Measurements from ENCODE around the gene PCDH15. TPM values are rescaled to one million over a fixed set of nuclear protein-coding genes. Genes with fewer than 3 reads are reported as not detected.

PCDH15 gene
- total and polyA plus RNA-seq, 2 of the 8 experiments (the other 6 are each of a cell fraction or from before 2014, with no cell fraction given) = 0.11 TPM; not detected in 1

DNA sequence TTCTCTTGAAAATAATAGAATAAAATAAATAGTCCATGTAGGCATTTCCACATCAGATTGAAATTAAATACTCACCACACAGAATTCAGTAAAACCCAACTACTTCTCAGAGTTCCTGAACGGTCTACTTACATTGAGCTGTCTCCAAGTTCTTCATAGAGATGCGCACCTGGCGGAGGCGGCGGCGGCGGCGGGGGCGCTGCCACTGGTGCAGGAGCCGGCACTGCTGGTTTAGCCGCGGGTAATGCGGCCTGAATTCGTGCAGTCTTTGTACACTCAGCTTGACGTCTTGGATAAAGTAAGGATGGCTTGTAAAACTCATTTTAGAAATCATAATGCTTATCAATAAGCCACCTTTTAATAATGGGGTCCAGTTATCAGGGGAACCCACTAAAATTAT, 973.8 kb downstream of the PCDH15 start:
- Histone ChIP-seq H2BK5ac (ENCODE audit: low read depth, low read length) (no peak overlapping the region), H3K18ac (ENCODE audit: extremely low read depth, low read length) (no peak overlapping the region), H3K79me2 (ENCODE audit: control insufficient read depth in 1 of 2, insufficient read depth in 2 of 2, low read length in 2 of 2) (no peaks in the 10 kb centered on the region), H3K4me2 (ENCODE audit: insufficient read depth in 1 of 2, low read depth in 2 of 2, low read length in 2 of 2) (no peak overlapping the region), H3K4me1 (replicated peaks in 1 of 4; ENCODE audit: control insufficient read depth in 3 of 4, insufficient read depth in 4 of 4, low read length in 3 of 4) (0 out of 7 replicates have a peak, but pooled peaks cover 0 to 2% (median 0%) of the 10 kb centered on the region in 4 experiments), H3K23ac (ENCODE audit: insufficient read length) (no peak overlapping the region), H3K56ac (replicated peaks; ENCODE audit: insufficient read length, low read depth, low read length) (no peak overlapping the region), H4K5ac (ENCODE audit: insufficient read length, low read depth, low read length) (no peak overlapping the region), H2BK120ac (replicated peaks; ENCODE audit: low read depth, low read length) (no peak overlapping the region), H3K9me3 (ENCODE audit: insufficient read depth in 2 of 2, low read depth in 1 of 2, low read length in 1 of 2) (no peaks in the 10 kb centered on the region), H3K23me2 (ENCODE audit: low read depth, low read length) (no peaks in the 10 kb centered on the region), H2BK15ac (ENCODE audit: low read length) (no peak overlapping the region), H3K79me1 (ENCODE audit: low read depth, low read length) (no peaks in the 10 kb centered on the region), H2BK20ac (ENCODE audit: low read length) (no peak overlapping the region), H3K27ac (ENCODE audit: low read depth, low read length) (no peak overlapping the region), H3K27me3 (replicated peaks in 1 of 4; ENCODE audit: control insufficient read depth in 3 of 4, extremely low read depth in 1 of 4, insufficient read depth in 3 of 4, low read length in 3 of 4) (no peaks in the 10 kb centered on the region), H2AK5ac (ENCODE audit: low read depth, low read length) (no peak overlapping the region), H4K8ac (ENCODE audit: extremely low read depth, insufficient read depth, low read length) (no peak overlapping the region), H2BK12ac (ENCODE audit: low read depth, low read length) (no peak overlapping the region), H4K20me1 (replicated peaks in 1 of 2; ENCODE audit: control insufficient read depth in 1 of 2, insufficient read depth in 2 of 2, low read length in 2 of 2) (no peaks in the 10 kb centered on the region), H3K4me3 (ENCODE audit: extremely low read depth in 1 of 4, insufficient read depth in 2 of 4, low read depth in 3 of 4, low read length in 4 of 4) (no peak overlapping the region), H3K14ac (ENCODE audit: insufficient read length) (no peak overlapping the region), H3K4ac (replicated peaks; ENCODE audit: insufficient read length, low read depth, low read length) (no peak overlapping the region), H2AFZ (ENCODE audit: low read length) (no peak overlapping the region), H3K9ac (replicated peaks in 1 of 4; ENCODE audit: extremely low read depth in 1 of 4, low read depth in 3 of 4, low read length in 3 of 4) (no peak overlapping the region), H3K36me3 (ENCODE audit: control insufficient read depth in 2 of 4, insufficient read depth in 4 of 4, low read length in 3 of 4) (no peaks in the 10 kb centered on the region), H4K91ac (replicated peaks; ENCODE audit: insufficient read length, low read length) (no peak overlapping the region)
- ChIA-PET POLR2A (ENCODE audit: partially characterized antibody) (no interaction called here), CTCF (ENCODE audit: partially characterized antibody) (interaction anchor here (0.7 kb wide), 1 partner anchor 10 kb away, joined by 3 read pairs; no protein-coding TSS in a partner anchor)
- 93% methylated on average over 15 of the region's 15 CpGs; no CpG with 5 or more reads in 1 of the 2 experiments for WGBS, 2 experiments (ENCODE audit: extremely low coverage in 1 of 2, insufficient coverage in 1 of 2, insufficient read length in 1 of 2, insufficient replicate concordance in 2 of 2, low coverage in 1 of 2, low lambda C conversion rate in 2 of 2, missing lambda C conversion rate in 1 of 2)
- DNase-seq (ENCODE audit: low read depth in 1 of 2, low spot score in 2 of 2) (no peak), FAIRE-seq (no peak)
